ENCODE data around the gene PI4KA. TPM values are rescaled to one million over a fixed set of nuclear protein-coding genes. Genes with fewer than 3 reads are reported as not detected.

Gene PI4KA
- total RNA-seq, 2 donors from 2014 or later = 74.2 to 115 TPM

DNA sequence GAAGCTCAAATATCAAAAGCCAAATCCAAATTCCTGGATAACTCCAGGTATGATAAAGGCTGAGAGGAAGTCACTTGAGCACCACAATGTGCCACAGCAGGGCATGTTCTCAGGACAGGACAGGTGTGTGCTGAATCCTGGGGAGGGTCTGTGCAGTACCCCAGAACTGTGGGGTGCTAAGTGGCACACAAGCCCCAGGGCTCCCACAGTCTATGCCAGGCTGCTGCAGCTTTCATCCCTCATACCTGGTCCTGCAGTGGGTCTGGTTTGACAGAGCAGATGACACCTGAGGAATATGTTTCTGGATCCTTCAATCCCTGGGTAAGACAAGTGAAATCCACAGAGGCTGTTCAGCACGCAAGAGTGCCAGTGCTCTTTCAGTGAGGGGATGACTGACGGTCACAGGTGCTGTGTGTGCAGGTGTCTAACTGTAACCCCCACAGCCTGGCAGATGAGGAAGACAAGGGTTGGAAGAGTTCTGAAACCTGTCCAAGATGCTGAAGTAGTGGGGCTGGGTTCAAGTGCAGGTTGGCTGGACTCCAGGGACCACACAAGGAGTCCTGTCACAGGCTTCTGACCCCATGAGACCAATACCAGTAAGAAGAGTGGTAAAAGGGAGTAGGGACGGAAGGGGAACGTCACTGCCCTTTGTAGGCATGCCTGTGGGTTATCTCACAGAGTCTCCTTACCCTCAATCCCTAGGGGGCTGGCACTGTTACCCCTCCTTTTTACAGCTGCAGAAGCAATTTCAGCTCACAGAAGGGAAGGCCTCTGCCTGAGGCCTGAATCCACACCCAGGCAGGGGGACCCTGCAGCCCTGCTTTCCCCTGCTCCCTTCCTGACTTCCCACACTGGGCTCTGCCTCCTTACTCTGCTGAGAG lies 70.6 kb downstream of the PI4KA start:
- no peak overlapping the region for H3K4me3 ChIP-seq
- H3K36me3 ChIP-seq = peaks cover 0 to 4% of the 10 kb centered on the region in 2 donors
- no peaks in the 10 kb centered on the region for H3K9me3 ChIP-seq
- no peaks in the 10 kb centered on the region for H3K4me1 ChIP-seq (replicated peaks)
- no peaks in the 10 kb centered on the region for H3K27me3 ChIP-seq (replicated peaks; ENCODE audit: insufficient read depth)
- TF ChIP-seq POLR2AphosphoS5 (IDR thresholded peaks at IDR 0.05) (no peak), POLR2A (IDR thresholded peaks at IDR 0.05) (no peak)
- TF ChIP-seq, protein P1, sequence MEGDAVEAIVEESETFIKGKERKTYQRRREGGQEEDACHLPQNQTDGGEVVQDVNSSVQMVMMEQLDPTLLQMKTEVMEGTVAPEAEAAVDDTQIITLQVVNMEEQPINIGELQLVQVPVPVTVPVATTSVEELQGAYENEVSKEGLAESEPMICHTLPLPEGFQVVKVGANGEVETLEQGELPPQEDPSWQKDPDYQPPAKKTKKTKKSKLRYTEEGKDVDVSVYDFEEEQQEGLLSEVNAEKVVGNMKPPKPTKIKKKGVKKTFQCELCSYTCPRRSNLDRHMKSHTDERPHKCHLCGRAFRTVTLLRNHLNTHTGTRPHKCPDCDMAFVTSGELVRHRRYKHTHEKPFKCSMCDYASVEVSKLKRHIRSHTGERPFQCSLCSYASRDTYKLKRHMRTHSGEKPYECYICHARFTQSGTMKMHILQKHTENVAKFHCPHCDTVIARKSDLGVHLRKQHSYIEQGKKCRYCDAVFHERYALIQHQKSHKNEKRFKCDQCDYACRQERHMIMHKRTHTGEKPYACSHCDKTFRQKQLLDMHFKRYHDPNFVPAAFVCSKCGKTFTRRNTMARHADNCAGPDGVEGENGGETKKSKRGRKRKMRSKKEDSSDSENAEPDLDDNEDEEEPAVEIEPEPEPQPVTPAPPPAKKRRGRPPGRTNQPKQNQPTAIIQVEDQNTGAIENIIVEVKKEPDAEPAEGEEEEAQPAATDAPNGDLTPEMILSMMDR (IDR thresholded peaks at IDR 0.05) = no peak
- H3K27ac ChIP-seq = no peak overlapping the region
- no peak for DNase-seq (ENCODE audit: low spot score)
- intact Hi-C loops (cut with DNase I) = no loop called here
- WGBS = 88% methylated on average over 4 of the region's 4 CpGs

DNA sequence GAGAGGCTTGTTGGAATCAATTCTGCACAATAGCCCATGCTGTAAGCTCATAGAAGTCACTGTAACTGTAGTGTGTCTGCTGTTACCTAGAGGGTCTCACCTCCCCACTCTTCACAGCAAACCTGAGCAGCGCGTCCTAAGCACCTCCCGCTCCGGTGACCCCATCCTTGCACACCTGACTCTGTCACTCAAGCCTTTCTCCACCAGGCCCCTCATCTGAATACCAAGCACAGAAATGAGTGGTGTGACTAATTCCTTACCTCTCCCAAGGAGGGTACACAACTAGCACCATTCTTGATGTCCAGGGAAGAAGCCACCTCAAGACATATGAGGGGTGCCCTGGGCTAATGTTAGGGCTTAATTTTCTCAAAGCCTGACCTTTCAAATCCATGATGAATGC lies 71.4 kb downstream of the PI4KA start:
- Histone ChIP-seq H3K4me1 (replicated peaks) (no peaks in the 10 kb centered on the region), H3K27me3 (replicated peaks; ENCODE audit: insufficient read depth) (no peaks in the 10 kb centered on the region), H3K27ac (no peak overlapping the region), H3K36me3 (peaks cover 0 to 4% of the 10 kb centered on the region in 2 donors), H3K9me3 (no peaks in the 10 kb centered on the region), H3K4me3 (no peak overlapping the region)
- no peak for DNase-seq (ENCODE audit: low spot score)
- TF ChIP-seq, protein P1 (IDR thresholded peaks at IDR 0.05) = no peak
- no peak for TF ChIP-seq POLR2A (IDR thresholded peaks at IDR 0.05)
- no peak for TF ChIP-seq POLR2AphosphoS5 (IDR thresholded peaks at IDR 0.05)
- intact Hi-C loops (cut with DNase I) = no loop called here
- WGBS = 100% methylated on average over 4 of the region's 4 CpGs

DNA sequence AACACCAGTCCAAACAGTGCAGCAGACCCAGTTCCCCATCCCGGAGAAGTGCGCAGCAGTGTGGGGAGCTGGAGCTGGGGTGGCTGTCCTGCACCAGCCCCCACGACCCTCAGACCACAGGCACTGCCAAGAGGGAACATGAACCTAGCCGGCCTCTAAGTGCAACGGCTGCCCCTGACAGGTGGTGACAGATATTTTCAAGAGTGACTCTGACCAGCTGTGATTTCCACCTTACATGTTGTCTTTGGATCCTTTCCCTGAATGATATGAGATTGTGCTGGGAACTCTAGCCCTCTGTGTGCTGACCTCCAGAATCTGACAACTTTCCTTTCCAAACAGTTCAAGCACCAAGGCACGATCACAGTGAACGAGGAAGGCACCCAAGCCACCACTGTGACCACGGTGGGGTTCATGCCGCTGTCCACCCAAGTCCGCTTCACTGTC lies 72.1 kb downstream of the PI4KA start:
- Histone ChIP-seq H3K36me3 (peaks cover 0 to 4% of the 10 kb centered on the region in 2 donors), H3K4me1 (replicated peaks) (no peaks in the 10 kb centered on the region), H3K9me3 (no peaks in the 10 kb centered on the region), H3K27ac (no peak overlapping the region), H3K4me3 (no peak overlapping the region), H3K27me3 (replicated peaks; ENCODE audit: insufficient read depth) (no peaks in the 10 kb centered on the region)
- intact Hi-C loops (cut with DNase I) = no loop called here
- 75% methylated on average over 10 of the region's 10 CpGs for WGBS
- DNase-seq (ENCODE audit: low spot score) = no peak
- TF ChIP-seq POLR2A (IDR thresholded peaks at IDR 0.05) (no peak), POLR2AphosphoS5 (IDR thresholded peaks at IDR 0.05) (no peak)
- TF ChIP-seq, protein P1 (IDR thresholded peaks at IDR 0.05) = no peak

DNA sequence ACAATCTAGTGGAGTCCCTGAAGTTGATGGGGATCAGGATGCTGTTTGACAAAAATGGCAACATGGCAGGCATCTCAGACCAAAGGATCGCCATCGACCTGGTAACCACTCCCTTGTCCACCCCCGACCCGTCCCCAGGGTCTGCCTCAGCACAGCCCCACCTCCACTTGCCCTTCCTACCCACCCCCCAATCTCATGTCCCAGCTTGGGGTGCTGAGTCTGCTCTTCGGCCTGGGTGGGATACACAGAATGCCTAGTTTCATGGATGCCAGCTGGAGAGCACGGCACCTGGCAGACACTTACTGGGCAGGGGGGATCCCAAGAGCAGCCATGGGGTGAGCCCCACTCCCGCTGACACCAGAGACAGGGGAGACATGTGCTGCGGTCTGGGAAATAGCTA lies 72.6 kb downstream of the PI4KA start:
- 83% methylated on average over 8 of the region's 8 CpGs for WGBS
- Histone ChIP-seq H3K4me1 (replicated peaks) (no peaks in the 10 kb centered on the region), H3K4me3 (no peak overlapping the region), H3K27me3 (replicated peaks; ENCODE audit: insufficient read depth) (no peaks in the 10 kb centered on the region), H3K36me3 (peaks cover 0 to 4% of the 10 kb centered on the region in 2 donors), H3K27ac (no peak overlapping the region), H3K9me3 (no peaks in the 10 kb centered on the region)
- DNase-seq (ENCODE audit: low spot score) = no peak
- intact Hi-C loops (cut with DNase I) = no loop called here
- TF ChIP-seq, protein P1 (IDR thresholded peaks at IDR 0.05) = no peak
- TF ChIP-seq POLR2A (IDR thresholded peaks at IDR 0.05) (no peak), POLR2AphosphoS5 (IDR thresholded peaks at IDR 0.05) (no peak)

DNA sequence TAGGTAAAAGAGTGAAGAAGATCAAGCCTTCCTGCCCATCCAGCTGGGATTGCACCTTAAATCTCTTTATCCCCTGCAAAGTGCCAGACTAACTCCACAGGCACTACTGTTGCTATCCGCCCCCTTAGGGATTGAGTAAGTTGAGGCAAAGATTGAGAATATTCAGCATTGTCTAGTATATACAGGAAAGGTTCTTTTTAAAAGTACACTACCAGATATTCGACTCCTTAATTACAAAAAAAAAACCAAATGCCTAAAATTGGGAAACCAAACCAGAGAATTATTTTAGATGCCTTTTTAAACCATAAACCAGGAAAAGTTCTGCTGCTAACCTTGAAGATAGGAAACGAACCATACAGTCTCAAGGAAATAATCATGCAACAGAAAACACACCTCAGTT lies 73.2 kb downstream of the PI4KA start:
- intact Hi-C loops (cut with DNase I) = no loop called here
- 88% methylated on average over 3 of the region's 3 CpGs for WGBS

More for the DNA sequence above, 73.2 kb downstream of the PI4KA start:
- H3K27me3 ChIP-seq (replicated peaks; ENCODE audit: insufficient read depth) = no peaks in the 10 kb centered on the region
- no peaks in the 10 kb centered on the region for H3K9me3 ChIP-seq
- no peak overlapping the region for H3K4me3 ChIP-seq
- DNase-seq (ENCODE audit: low spot score) = no peak
- H3K36me3 ChIP-seq = peaks cover 0 to 4% of the 10 kb centered on the region in 2 donors
- H3K4me1 ChIP-seq (replicated peaks) = no peaks in the 10 kb centered on the region
- TF ChIP-seq, protein P1 (IDR thresholded peaks at IDR 0.05) = no peak
- no peak for TF ChIP-seq POLR2A (IDR thresholded peaks at IDR 0.05)
- TF ChIP-seq POLR2AphosphoS5 (IDR thresholded peaks at IDR 0.05) = no peak
- H3K27ac ChIP-seq = no peak overlapping the region

All from prostate gland (tissue), 2 donors.